Iris pigment epithelial cell (primary cell): ENCODE results near the gene ITPR2.

Experiments
- DNase-seq: peaks from one replicate; pipeline ENCODE4 v3.0.0-alpha.2; 2011; ENCODE audit warnings: low read depth

Gene ITPR2

GRCh38 chr12:26295001-26295400 lies 538.0 kb downstream of the ITPR2 start:
- DNase-seq = no peak

- DNase-seq = peak; percentile 33
Observed at GRCh38 chr12:26293612-26294011, 539.4 kb downstream of the ITPR2 start.

- DNase-seq = no peak
Observed at GRCh38 chr12:26292596-26292995, 540.4 kb downstream of the ITPR2 start.

- DNase-seq = no peak
Observed at GRCh38 chr12:26290565-26290964, 542.4 kb downstream of the ITPR2 start.

GRCh38 chr12:26287671-26288381 lies 545.2 kb downstream of the ITPR2 start:
- peak; percentile 23 for DNase-seq
